ENCODE results near the gene CD300LD.
"Not testable (repeated sequence)": the region's sequence is repeated elsewhere in the genome, so short reads cannot be mapped to it uniquely, and the experiment has no call there.

Gene CD300LD

GRCh38 chr17:74585711-74586110 lies 6.4 kb downstream of the CD300LD start:
- DNase-seq (ENCODE audit: low read depth) = no peak
- TF ChIP-seq, protein P1, sequence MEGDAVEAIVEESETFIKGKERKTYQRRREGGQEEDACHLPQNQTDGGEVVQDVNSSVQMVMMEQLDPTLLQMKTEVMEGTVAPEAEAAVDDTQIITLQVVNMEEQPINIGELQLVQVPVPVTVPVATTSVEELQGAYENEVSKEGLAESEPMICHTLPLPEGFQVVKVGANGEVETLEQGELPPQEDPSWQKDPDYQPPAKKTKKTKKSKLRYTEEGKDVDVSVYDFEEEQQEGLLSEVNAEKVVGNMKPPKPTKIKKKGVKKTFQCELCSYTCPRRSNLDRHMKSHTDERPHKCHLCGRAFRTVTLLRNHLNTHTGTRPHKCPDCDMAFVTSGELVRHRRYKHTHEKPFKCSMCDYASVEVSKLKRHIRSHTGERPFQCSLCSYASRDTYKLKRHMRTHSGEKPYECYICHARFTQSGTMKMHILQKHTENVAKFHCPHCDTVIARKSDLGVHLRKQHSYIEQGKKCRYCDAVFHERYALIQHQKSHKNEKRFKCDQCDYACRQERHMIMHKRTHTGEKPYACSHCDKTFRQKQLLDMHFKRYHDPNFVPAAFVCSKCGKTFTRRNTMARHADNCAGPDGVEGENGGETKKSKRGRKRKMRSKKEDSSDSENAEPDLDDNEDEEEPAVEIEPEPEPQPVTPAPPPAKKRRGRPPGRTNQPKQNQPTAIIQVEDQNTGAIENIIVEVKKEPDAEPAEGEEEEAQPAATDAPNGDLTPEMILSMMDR (IDR thresholded peaks at IDR 0.05; ENCODE audit: insufficient read depth, low read depth, low read length, missing control alignments) = no peak

DNA sequence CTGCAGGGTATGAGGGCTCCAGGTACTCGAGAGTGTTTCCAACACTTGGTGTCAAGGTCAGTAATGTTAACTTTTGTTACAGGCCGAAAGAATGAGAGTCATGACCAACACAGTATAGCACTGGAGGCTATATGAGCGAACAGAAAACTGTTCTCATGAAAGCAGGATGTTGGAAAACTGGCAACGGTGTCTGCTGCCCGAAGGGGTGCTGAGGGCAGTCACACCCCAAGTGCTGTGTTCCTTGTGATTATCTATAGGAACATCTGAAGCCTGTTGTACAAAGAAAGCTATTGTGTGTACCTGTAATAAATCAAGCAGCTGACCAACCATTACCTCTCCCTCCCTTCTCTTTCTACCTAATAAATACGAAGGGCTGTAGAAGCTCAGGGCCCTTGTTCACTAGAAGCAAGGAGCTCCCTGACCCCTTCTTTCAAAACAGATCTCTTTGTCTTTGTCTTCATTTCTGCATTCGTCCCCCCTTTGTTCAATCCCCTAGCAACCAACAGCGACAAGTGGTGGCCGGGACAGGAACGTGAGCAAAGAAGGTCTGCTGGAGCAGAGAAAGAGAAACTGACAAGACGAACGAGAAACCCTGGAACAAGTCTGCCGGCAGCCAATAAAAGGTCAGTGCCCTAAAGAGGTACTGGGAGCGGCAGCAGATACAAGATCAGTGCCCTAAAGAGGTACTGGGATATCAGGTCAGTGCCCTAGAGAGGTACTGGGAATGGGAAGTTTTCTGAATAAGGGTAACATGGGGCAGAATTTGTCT lies 7.6 kb downstream of the CD300LD start:
- no peak overlapping the region for H3K4me3 ChIP-seq (ENCODE audit: low read length)
- DNase-seq (ENCODE audit: low read depth) = no peak
- TF ChIP-seq, protein P1 (IDR thresholded peaks at IDR 0.05; ENCODE audit: insufficient read depth, low read depth, low read length, missing control alignments) = no peak

More at GRCh38 chr17:74585711-74586110, 6.4 kb downstream of the CD300LD start:
- H3K4me3 ChIP-seq (ENCODE audit: low read length) = no peak overlapping the region

DNA sequence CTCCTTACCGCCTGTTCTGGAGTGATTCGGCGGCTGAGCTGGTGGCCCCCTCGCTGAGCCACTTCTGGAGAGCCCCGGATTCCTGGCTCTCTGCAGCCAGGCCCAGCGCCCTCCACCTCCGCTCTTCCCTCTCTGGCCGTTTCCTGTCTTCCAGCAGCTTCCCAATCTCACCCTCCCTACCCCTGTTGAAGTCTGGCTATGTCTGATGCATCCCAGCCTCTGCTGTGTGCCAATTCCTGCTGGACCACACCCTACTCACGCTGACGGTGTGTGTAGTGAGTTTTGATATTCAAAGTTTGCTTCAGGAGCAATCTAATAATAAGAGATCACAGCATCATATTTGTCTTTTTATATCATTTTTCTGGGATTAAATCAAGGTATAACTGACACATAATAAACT lies 9.4 kb downstream of the CD300LD start:
- no peak overlapping the region for H3K4me3 ChIP-seq (ENCODE audit: low read length)
- TF ChIP-seq, protein P1 (IDR thresholded peaks at IDR 0.05; ENCODE audit: insufficient read depth, low read depth, low read length, missing control alignments) = no peak
- no peak for DNase-seq (ENCODE audit: low read depth)

DNA sequence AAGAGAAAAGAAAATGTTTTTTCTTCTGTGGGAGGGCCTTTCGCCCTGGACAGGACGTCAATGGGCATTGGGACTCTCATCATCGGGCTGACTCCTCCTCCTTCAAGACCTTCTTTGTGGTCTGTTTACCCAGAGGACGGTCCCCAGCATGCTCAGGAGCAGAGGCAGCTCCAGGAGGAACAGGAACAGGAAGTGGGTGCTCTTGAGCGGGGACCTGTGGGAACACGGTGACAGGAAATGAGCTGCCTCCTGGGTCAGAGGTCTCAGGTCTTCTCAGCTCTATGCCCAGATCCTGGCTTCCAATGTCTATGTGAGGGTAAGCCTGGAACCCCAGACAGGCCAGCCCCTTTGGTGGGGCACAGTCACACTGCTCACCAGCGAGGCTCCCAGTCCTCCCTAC lies 12.2 kb downstream of the CD300LD start:
- no peak for DNase-seq (ENCODE audit: low read depth)
- no peak overlapping the region for H3K4me3 ChIP-seq (ENCODE audit: low read length)
- TF ChIP-seq, protein P1 (IDR thresholded peaks at IDR 0.05; ENCODE audit: insufficient read depth, low read depth, low read length, missing control alignments) = no peak

- no peak for DNase-seq (ENCODE audit: low read depth)
- H3K4me3 ChIP-seq (ENCODE audit: low read length) = no peak overlapping the region
- TF ChIP-seq, protein P1 (IDR thresholded peaks at IDR 0.05; ENCODE audit: insufficient read depth, low read depth, low read length, missing control alignments) = no peak
Measured at GRCh38 chr17:74578979-74579378, 13.1 kb downstream of the CD300LD start.

GRCh38 chr17:74574489-74575142 lies 17.5 kb downstream of the CD300LD start:
- TF ChIP-seq, protein P1 (IDR thresholded peaks at IDR 0.05; ENCODE audit: insufficient read depth, low read depth, low read length, missing control alignments) = no peak
- DNase-seq (ENCODE audit: low read depth) = no peak
- H3K4me3 ChIP-seq (ENCODE audit: low read length) = no peak overlapping the region

GRCh38 chr17:74573635-74574034 lies 18.4 kb downstream of the CD300LD start:
- H3K4me3 ChIP-seq (ENCODE audit: low read length); DNase-seq (ENCODE audit: low read depth): not testable (repeated sequence)

Measured in epithelial cell of esophagus (primary cell).